Skeletal muscle tissue (tissue), 4 donors: ENCODE results near the gene PXDC1. TPM values are rescaled to one million over a fixed set of nuclear protein-coding genes. Genes with fewer than 3 reads are reported as not detected.

Experiments used
- H3K27ac ChIP-seq: one replicate; pipeline ENCODE4 v1.7.0; 2013; ENCODE audit warnings: mild to moderate bottlenecking, low read depth, low read length, inconsistent platforms
- H3K27me3 ChIP-seq, 3 donors: one replicate each; pipeline ENCODE4 v1.7.0; 2013; ENCODE audit warnings: low read length in 3 of 3; ENCODE audit not compliant: control insufficient read depth in 3 of 3, insufficient read depth in 3 of 3
- H3K36me3 ChIP-seq, 3 donors: one replicate each; pipeline ENCODE4 v1.7.0; 2013; ENCODE audit warnings: low read length in 3 of 3; ENCODE audit not compliant: control insufficient read depth in 3 of 3, insufficient read depth in 3 of 3
- H3K4me1 ChIP-seq, 3 donors: one replicate each; pipeline ENCODE4 v1.7.0; 2013; ENCODE audit warnings: low read length in 3 of 3, mild to moderate bottlenecking in 3 of 3; ENCODE audit not compliant: control insufficient read depth in 3 of 3, insufficient read depth in 3 of 3
- H3K4me3 ChIP-seq, 3 donors: one replicate each; pipeline ENCODE4 v1.7.0; 2013; ENCODE audit warnings: low read length in 3 of 3
- H3K9ac ChIP-seq, 3 donors: one replicate each; pipeline ENCODE4 v1.7.0; 2013; ENCODE audit warnings: low read length in 3 of 3, mild to moderate bottlenecking in 3 of 3, moderate library complexity in 2 of 3, low read depth in 1 of 3
- H3K9me3 ChIP-seq, 3 donors: one replicate each; pipeline ENCODE4 v1.7.0; 2013; ENCODE audit warnings: low read length in 3 of 3; ENCODE audit not compliant: control insufficient read depth in 3 of 3
- total RNA-seq: library from RNA; depleted of rRNA; stranded (reverse); fragments of >200 nt; gene quantifications from one replicate; pipeline ENCODE4 v1.2.3, GENCODE V29; 2014
- donor health status: Osteomylitis.

The PXDC1 gene
- total RNA-seq, 1 donor from 2014 or later = 14.1 TPM

- Histone ChIP-seq H3K27ac (no peak overlapping the region), H3K9me3 (no peaks in the 10 kb centered on the region), H3K9ac (no peak overlapping the region), H3K4me1 (peaks cover 3 to 4% (median 4%) of the 10 kb centered on the region in 3 donors), H3K36me3 (no peaks in the 10 kb centered on the region), H3K27me3 (no peaks in the 10 kb centered on the region), H3K4me3 (no peak overlapping the region)
Measured at GRCh38 chr6:3793545-3793944, 42.0 kb upstream of the PXDC1 start.

- H3K27me3 ChIP-seq = no peaks in the 10 kb centered on the region
- no peak overlapping the region for H3K9ac ChIP-seq
- H3K27ac ChIP-seq = no peak overlapping the region
- H3K4me3 ChIP-seq = no peak overlapping the region
- H3K4me1 ChIP-seq = peaks cover 0 to 4% (median 0%) of the 10 kb centered on the region in 3 donors
- no peaks in the 10 kb centered on the region for H3K36me3 ChIP-seq
- no peaks in the 10 kb centered on the region for H3K9me3 ChIP-seq
Measured at GRCh38 chr6:3791526-3792203, 40.2 kb upstream of the PXDC1 start.

- no peaks in the 10 kb centered on the region for H3K9me3 ChIP-seq
Measured at GRCh38 chr6:3789896-3790558, 38.5 kb upstream of the PXDC1 start.

GRCh38 chr6:3789018-3789895 lies 37.7 kb upstream of the PXDC1 start:
- no peak overlapping the region for H3K27ac ChIP-seq

More at GRCh38 chr6:3789896-3790558, 38.5 kb upstream of the PXDC1 start:
- Histone ChIP-seq H3K4me3 (no peak overlapping the region), H3K27me3 (no peaks in the 10 kb centered on the region), H3K27ac (no peak overlapping the region), H3K4me1 (no peaks in the 10 kb centered on the region), H3K36me3 (no peaks in the 10 kb centered on the region), H3K9ac (no peak overlapping the region)

GRCh38 chr6:3788408-3789017 lies 37.0 kb upstream of the PXDC1 start:
- Histone ChIP-seq H3K4me3 (no peak overlapping the region), H3K36me3 (no peaks in the 10 kb centered on the region), H3K27ac (no peak overlapping the region), H3K4me1 (no peaks in the 10 kb centered on the region), H3K9me3 (no peaks in the 10 kb centered on the region), H3K27me3 (no peaks in the 10 kb centered on the region), H3K9ac (no peak overlapping the region)

More at GRCh38 chr6:3789018-3789895, 37.7 kb upstream of the PXDC1 start:
- H3K4me3 ChIP-seq = no peak overlapping the region
- no peaks in the 10 kb centered on the region for H3K27me3 ChIP-seq
- H3K36me3 ChIP-seq = no peaks in the 10 kb centered on the region
- no peak overlapping the region for H3K9ac ChIP-seq
- no peaks in the 10 kb centered on the region for H3K4me1 ChIP-seq
- H3K9me3 ChIP-seq = no peaks in the 10 kb centered on the region

- H3K4me1 ChIP-seq = peaks cover 0 to 6% (median 0%) of the 10 kb centered on the region in 3 donors
- H3K4me3 ChIP-seq = no peak overlapping the region
- no peaks in the 10 kb centered on the region for H3K9me3 ChIP-seq
- no peak overlapping the region for H3K27ac ChIP-seq
- H3K9ac ChIP-seq = no peak overlapping the region
- no peaks in the 10 kb centered on the region for H3K27me3 ChIP-seq
- H3K36me3 ChIP-seq = no peaks in the 10 kb centered on the region
Measured at GRCh38 chr6:3786141-3786540, 34.6 kb upstream of the PXDC1 start.

- H3K9me3 ChIP-seq = no peaks in the 10 kb centered on the region
Measured at GRCh38 chr6:3785745-3786098, 34.2 kb upstream of the PXDC1 start.

GRCh38 chr6:3784885-3785744 lies 33.6 kb upstream of the PXDC1 start:
- H3K9ac ChIP-seq = no peak overlapping the region
- no peaks in the 10 kb centered on the region for H3K36me3 ChIP-seq
- peaks cover 0 to 6% (median 0%) of the 10 kb centered on the region in 3 donors for H3K4me1 ChIP-seq
- no peaks in the 10 kb centered on the region for H3K9me3 ChIP-seq
- H3K27me3 ChIP-seq = no peaks in the 10 kb centered on the region
- no peak overlapping the region for H3K27ac ChIP-seq
- no peak overlapping the region for H3K4me3 ChIP-seq

More at GRCh38 chr6:3785745-3786098, 34.2 kb upstream of the PXDC1 start:
- Histone ChIP-seq H3K27ac (no peak overlapping the region), H3K4me3 (no peak overlapping the region), H3K27me3 (no peaks in the 10 kb centered on the region), H3K36me3 (no peaks in the 10 kb centered on the region), H3K4me1 (peaks cover 0 to 6% (median 0%) of the 10 kb centered on the region in 3 donors), H3K9ac (no peak overlapping the region)

GRCh38 chr6:3784423-3784822 lies 32.9 kb upstream of the PXDC1 start:
- Histone ChIP-seq H3K4me1 (peaks cover 0 to 6% (median 0%) of the 10 kb centered on the region in 3 donors), H3K27me3 (no peaks in the 10 kb centered on the region), H3K4me3 (no peak overlapping the region), H3K9me3 (no peaks in the 10 kb centered on the region), H3K36me3 (no peaks in the 10 kb centered on the region), H3K27ac (no peak overlapping the region), H3K9ac (no peak overlapping the region)
